WTC11 (cell line): ENCODE measurements around the gene LOXL3. TPM values are rescaled to one million over a fixed set of nuclear protein-coding genes. Genes with fewer than 3 reads are reported as not detected.

Experiments
- ATAC-seq: fragments of 200-7000 bp; cut with Tn5 transposase; 2 replicates; pipeline ENCODE4 v1.10.0; 2021; ENCODE audit warnings: mild to moderate bottlenecking, moderate library complexity
- CTCF ChIA-PET: fragments of 300-600 bp; sonication (Branson Sonifier 250); formaldehyde crosslinking; loops from one replicate; lab custom pipeline; 2021; ENCODE audit warnings: antibody characterized with exemption; lab: Charles Lee
- POLR2A ChIA-PET: fragments of 350-600 bp; sonication (Branson Sonifier 250); formaldehyde crosslinking; loops from one replicate; lab custom pipeline; 2021; ENCODE audit warnings: antibody characterized with exemption; lab: Charles Lee
- DNase-seq: peaks from one replicate; pipeline ENCODE4 v3.0.0; 2021; ENCODE audit warnings: low spot score
- H3K27ac Mint-ChIP-seq: 2 replicates; pipeline ENCODE4 v1.8.0; 2021; ENCODE audit warnings: mixed read lengths
- H3K27me3 Mint-ChIP-seq: 2 replicates; pipeline ENCODE4 v1.8.0; 2021; ENCODE audit warnings: low read depth, mild to moderate bottlenecking, moderate library complexity, mixed read lengths
- H3K36me3 Mint-ChIP-seq: 2 replicates; pipeline ENCODE4 v1.8.0; 2021; ENCODE audit warnings: mixed read lengths
- H3K4me1 Mint-ChIP-seq: 2 replicates; pipeline ENCODE4 v1.8.0; 2022; ENCODE audit warnings: mixed read lengths
- H3K4me3 Mint-ChIP-seq: 2 replicates; pipeline ENCODE4 v1.8.0; 2021; ENCODE audit warnings: mild to moderate bottlenecking, moderate library complexity, mixed read lengths
- H3K9me3 Mint-ChIP-seq: 2 replicates; pipeline ENCODE4 v1.8.0; 2021; ENCODE audit warnings: mixed read lengths
- AFF4 ChIP-seq: sonication (generic); formaldehyde crosslinking; IDR thresholded peaks from 2 replicates; pipeline ENCODE4 v1.8.1; 2023; ENCODE audit warnings: mild to moderate bottlenecking, missing genetic modification reagents, borderline replicate concordance
- ARID4B ChIP-seq: sonication (generic); formaldehyde crosslinking; IDR thresholded peaks from 2 replicates; pipeline ENCODE4 v1.8.0; 2023; ENCODE audit warnings: missing genetic modification reagents, mild to moderate bottlenecking, borderline replicate concordance
- CREM ChIP-seq: sonication (generic); formaldehyde crosslinking; IDR thresholded peaks from 2 replicates; pipeline ENCODE4 v1.8.1; 2022; ENCODE audit warnings: mild to moderate bottlenecking, missing genetic modification reagents, moderate library complexity
- E2F1 ChIP-seq: sonication (generic); formaldehyde crosslinking; IDR thresholded peaks from 2 replicates; pipeline ENCODE4 v1.8.0; 2022; ENCODE audit warnings: mild to moderate bottlenecking, missing genetic modification reagents
- ELF4 ChIP-seq: sonication (generic); formaldehyde crosslinking; IDR thresholded peaks from 2 replicates; pipeline ENCODE4 v1.8.1; 2022; ENCODE audit warnings: low read depth, mild to moderate bottlenecking, moderate library complexity, missing genetic modification reagents
- FOXJ3 ChIP-seq: sonication (generic); formaldehyde crosslinking; IDR thresholded peaks from 2 replicates; pipeline ENCODE4 v1.9.0; 2021; ENCODE audit warnings: missing genetic modification reagents, mild to moderate bottlenecking, borderline replicate concordance
- FOXP1 ChIP-seq: sonication (generic); formaldehyde crosslinking; IDR thresholded peaks from 2 replicates; pipeline ENCODE4 v1.8.0; 2022; ENCODE audit warnings: missing genetic modification reagents, mild to moderate bottlenecking, moderate library complexity, borderline replicate concordance
- GRHL2 ChIP-seq: fragments of 250-450 bp; sonication (Bioruptor Pico); IDR thresholded peaks from 2 replicates; pipeline ENCODE4 v1.8.0; 2022; ENCODE audit warnings: mild to moderate bottlenecking, moderate library complexity; ENCODE audit not compliant: insufficient replicate concordance, severe bottlenecking
- IRF2 ChIP-seq: sonication (generic); formaldehyde crosslinking; IDR thresholded peaks from 2 replicates; pipeline ENCODE4 v1.8.0; 2022; ENCODE audit warnings: low read depth, missing genetic modification reagents, borderline replicate concordance
- JUN ChIP-seq: sonication (generic); formaldehyde crosslinking; IDR thresholded peaks from 2 replicates; pipeline ENCODE4 v1.8.0; 2023; ENCODE audit warnings: mild to moderate bottlenecking, missing genetic modification reagents
- PREB ChIP-seq: sonication (generic); formaldehyde crosslinking; IDR thresholded peaks from 2 replicates; pipeline ENCODE4 v1.8.1; 2022; ENCODE audit warnings: mild to moderate bottlenecking, missing genetic modification reagents, moderate library complexity, borderline replicate concordance
- SP1 ChIP-seq: sonication (generic); formaldehyde crosslinking; conservative IDR thresholded peaks from 2 replicates; pipeline ENCODE4 v1.8.1; 2022; ENCODE audit warnings: missing genetic modification reagents
- USF2 ChIP-seq: sonication (generic); formaldehyde crosslinking; IDR thresholded peaks from 2 replicates; pipeline ENCODE4 v1.8.1; 2023; ENCODE audit warnings: mild to moderate bottlenecking, missing genetic modification reagents, moderate library complexity
- ZBTB21 ChIP-seq: sonication (generic); formaldehyde crosslinking; IDR thresholded peaks from 2 replicates; pipeline ENCODE4 v1.8.1; 2023; ENCODE audit warnings: mild to moderate bottlenecking, missing genetic modification reagents, borderline replicate concordance
- ZNF219 ChIP-seq: sonication (generic); formaldehyde crosslinking; IDR thresholded peaks from 2 replicates; pipeline ENCODE4 v1.8.0; 2023; ENCODE audit warnings: missing genetic modification reagents, mild to moderate bottlenecking, borderline replicate concordance
- ZNF416 ChIP-seq: fragments of 250-450 bp; sonication (Bioruptor Pico); IDR thresholded peaks from 2 replicates; pipeline ENCODE4 v1.9.0; 2021; ENCODE audit warnings: mild to moderate bottlenecking, inconsistent platforms
- ZNF512 ChIP-seq: sonication (generic); formaldehyde crosslinking; IDR thresholded peaks from 2 replicates; pipeline ENCODE4 v1.8.1; 2022; ENCODE audit warnings: missing genetic modification reagents, borderline replicate concordance
- ZNF532 ChIP-seq: fragments of 250-450 bp; sonication (Bioruptor Pico); IDR thresholded peaks from 2 replicates; pipeline ENCODE4 v1.9.0; 2021; ENCODE audit warnings: mild to moderate bottlenecking, borderline replicate concordance
- total RNA-seq: library from RNA; stranded (reverse); gene quantifications from 3 replicates; pipeline ENCODE4 v1.2.3, GENCODE V29; 2021

Gene LOXL3
- total RNA-seq, 1 experiment from 2014 or later: 21.1 TPM

- ChIA-PET POLR2A (no interaction called here), CTCF (no interaction called here)
- DNase-seq: no peak
- no peaks in the 10 kb centered on the region for H3K4me1 Mint-ChIP-seq
- H3K27me3 Mint-ChIP-seq: peaks cover 15% of the 10 kb centered on the region
- H3K4me3 Mint-ChIP-seq: no peak overlapping the region
- H3K36me3 Mint-ChIP-seq: no peaks in the 10 kb centered on the region
- peaks cover 4% of the 10 kb centered on the region; the same call in 1 of the 2 replicates for H3K9me3 Mint-ChIP-seq
- no peak overlapping the region for H3K27ac Mint-ChIP-seq
- ATAC-seq: no peak
- TF ChIP-seq AFF4 (CRISPR knock-in tag) (no peak), GRHL2 (CRISPR knock-in tag) (no peak), CREM (CRISPR knock-in tag) (no peak), ELF4 (CRISPR knock-in tag) (no peak), PREB (CRISPR knock-in tag) (no peak), ZNF219 (CRISPR knock-in tag) (no peak), IRF2 (CRISPR knock-in tag) (no peak), E2F1 (CRISPR knock-in tag) (no peak), ZNF512 (CRISPR knock-in tag) (no peak), ARID4B (no peak), FOXP1 (CRISPR knock-in tag) (no peak), USF2 (no peak), ZBTB21 (CRISPR knock-in tag) (no peak), ZNF416 (CRISPR knock-in tag) (no peak), SP1 (no peak), FOXJ3 (CRISPR knock-in tag) (no peak), ZNF532 (CRISPR knock-in tag) (no peak), JUN (CRISPR knock-in tag) (no peak)
These were observed 43.7 kb upstream of the LOXL3 start for GRCh38 chr2:74597410-74597809.
